Stimulated activated CD4-positive, alpha-beta T cell treated with anti-CD3 and anti-CD28 coated beads, Interleukin-12 subunit alpha, Interleukin-12 subunit beta, amount 100 ng/mL, for 48 hours (primary cell): ENCODE data around the gene MBTD1.
A peak's percentile ranks its signal among the peaks of the same experiment; 100 is the strongest.
"Not testable (repeated sequence)": the region's sequence is repeated elsewhere in the genome, so short reads cannot be mapped to it uniquely, and the experiment has no call there.

Experiments used
- DNase-seq, 3 donors: peaks; one replicate each; pipeline ENCODE4 v3.0.0-alpha.2; 2020; ENCODE audit warnings: low read depth in 2 of 3, low spot score in 1 of 3

Gene MBTD1

GRCh38 chr17:51259564-51260236, at the start of gene MBTD1:
Gene MBTD1 (minus strand): TSS chr17:51260049. CDS start chr17:51225161, 34,888 bp downstream.
- peak; percentile 89 to 91 (median 90) for DNase-seq

- no peak for DNase-seq
These were observed 45.3 kb upstream of the MBTD1 start for GRCh38 chr17:51305182-51305581.

- DNase-seq, result no peak
These were observed 40.0 kb upstream of the MBTD1 start for GRCh38 chr17:51299859-51300258.

- DNase-seq, result no peak
These were observed 38.9 kb upstream of the MBTD1 start for GRCh38 chr17:51298508-51299371.

- not testable (repeated sequence) for DNase-seq
These were observed 34.5 kb upstream of the MBTD1 start for GRCh38 chr17:51294338-51294737.

GRCh38 chr17:51289696-51290111, 29.9 kb upstream of the MBTD1 start:
- no peak for DNase-seq

GRCh38 chr17:51287412-51287811, 27.6 kb upstream of the MBTD1 start:
- DNase-seq, result no peak

- DNase-seq, result no peak
These were observed 19.3 kb upstream of the MBTD1 start for GRCh38 chr17:51279183-51279582.

GRCh38 chr17:51275381-51275780, 15.5 kb upstream of the MBTD1 start:
- no peak for DNase-seq

- DNase-seq, result no peak
These were observed 13.0 kb upstream of the MBTD1 start for GRCh38 chr17:51272812-51273211.

GRCh38 chr17:51270636-51271035, 10.8 kb upstream of the MBTD1 start:
- DNase-seq, result no peak

GRCh38 chr17:51269991-51270390, 10.1 kb upstream of the MBTD1 start:
- no peak for DNase-seq

- not testable (repeated sequence) for DNase-seq
These were observed 4.6 kb upstream of the MBTD1 start for GRCh38 chr17:51264466-51264865.

- no peak for DNase-seq
These were observed 3.2 kb upstream of the MBTD1 start for GRCh38 chr17:51263006-51263405.

- DNase-seq, result no peak
These were observed 1.4 kb upstream of the MBTD1 start for GRCh38 chr17:51261024-51261963.

- DNase-seq, result peak; percentile 89 to 96 (median 94)
These were observed 581 bp upstream of the MBTD1 start, which contains the start of gene UTP18 for GRCh38 chr17:51260237-51261023. Gene UTP18 (plus strand): TSS chr17:51260546. CDS start chr17:51260585, 39 bp downstream.

GRCh38 chr17:51258756-51259563, 889 bp downstream of the MBTD1 start:
- DNase-seq, result no peak

- no peak for DNase-seq
These were observed 2.4 kb downstream of the MBTD1 start for GRCh38 chr17:51257150-51258081.
